Astrocyte of the cerebellum (primary cell): Measurements from ENCODE around the gene ZFAND3.

Experiments used
- DNase-seq: peaks from one replicate; pipeline ENCODE4 v3.0.0-alpha.2; 2011; ENCODE audit warnings: low read depth
- H3K4me3 ChIP-seq: 2 replicates; pipeline ENCODE4 v1.5.1; 2011; ENCODE audit warnings: mild to moderate bottlenecking, low read depth, low read length, moderate library complexity
- CTCF ChIP-seq: IDR thresholded peaks from 2 replicates; pipeline ENCODE4 v1.5.1; 2012; ENCODE audit warnings: low read length, low read depth, moderate library complexity, mild to moderate bottlenecking; ENCODE audit errors: missing control alignments
- in situ Hi-C: cut with HindIII; loops from 2 replicates; pipeline ENCODE4 v1.10.0; 2017; ENCODE audit warnings: low sequenced_read_pairs

ZFAND3 gene

GRCh38 chr6:38161754-38162492 lies 342.4 kb downstream of the ZFAND3 start:
- TF ChIP-seq CTCF, result no peak
- no peak overlapping the region for H3K4me3 ChIP-seq
- no peak for DNase-seq
- in situ Hi-C loops, result no loop called here

GRCh38 chr6:38162493-38163185 lies 343.1 kb downstream of the ZFAND3 start:
- in situ Hi-C loops, result no loop called here
- DNase-seq, result no peak
- no peak overlapping the region for H3K4me3 ChIP-seq
- TF ChIP-seq CTCF, result no peak

DNA sequence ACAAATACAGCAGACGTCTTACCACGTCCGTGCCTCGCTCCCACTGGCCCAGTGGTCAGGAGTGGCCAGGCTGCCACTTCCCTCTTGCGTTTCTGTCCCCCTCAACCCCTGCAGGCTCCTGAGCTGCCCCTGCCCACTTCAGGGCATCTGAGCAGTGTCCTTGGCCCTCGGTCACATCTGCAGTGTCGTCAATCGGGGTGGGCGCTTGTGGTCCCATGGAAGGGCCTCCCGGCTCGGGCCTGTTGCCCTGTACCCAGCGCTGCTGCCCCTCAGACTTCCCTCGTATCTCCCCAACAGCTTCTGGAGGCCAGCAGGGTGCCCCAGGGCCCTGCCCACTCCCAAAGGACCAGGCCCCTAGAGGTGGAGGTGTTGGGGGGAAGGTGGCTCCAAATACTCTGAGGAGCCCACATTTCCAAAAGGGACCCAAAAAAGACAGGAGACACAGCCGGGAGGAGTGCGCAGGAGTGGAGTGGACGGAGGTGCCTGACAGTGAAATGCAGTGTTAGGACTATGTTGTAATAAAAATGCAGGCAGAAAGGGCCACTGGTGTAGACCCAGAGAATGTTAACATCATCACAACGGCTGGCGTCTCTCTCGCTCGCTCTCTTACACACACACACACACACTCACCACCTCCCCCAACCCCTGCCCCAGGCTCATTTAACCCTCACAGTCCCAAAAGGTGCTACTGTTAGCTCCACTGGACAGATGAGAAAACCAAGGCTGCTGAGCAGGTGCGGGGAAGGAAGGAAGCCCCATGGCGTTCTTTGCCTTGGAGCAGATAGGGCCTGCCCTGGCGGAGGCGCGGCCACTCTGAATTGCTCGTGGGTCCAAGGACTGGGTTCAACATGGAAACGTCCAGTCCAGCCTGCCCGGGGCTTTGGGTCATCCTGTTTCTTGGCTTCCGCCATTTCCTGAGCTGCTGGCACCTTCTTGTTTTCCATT lies 343.9 kb downstream of the ZFAND3 start:
- DNase-seq, result no peak
- TF ChIP-seq CTCF, result no peak
- no peak overlapping the region for H3K4me3 ChIP-seq
- in situ Hi-C loops, result no loop called here

- DNase-seq, result no peak
- TF ChIP-seq CTCF, result no peak
- H3K4me3 ChIP-seq, result no peak overlapping the region
- in situ Hi-C loops, result no loop called here
Measured at GRCh38 chr6:38164131-38164481, 344.6 kb downstream of the ZFAND3 start.

DNA sequence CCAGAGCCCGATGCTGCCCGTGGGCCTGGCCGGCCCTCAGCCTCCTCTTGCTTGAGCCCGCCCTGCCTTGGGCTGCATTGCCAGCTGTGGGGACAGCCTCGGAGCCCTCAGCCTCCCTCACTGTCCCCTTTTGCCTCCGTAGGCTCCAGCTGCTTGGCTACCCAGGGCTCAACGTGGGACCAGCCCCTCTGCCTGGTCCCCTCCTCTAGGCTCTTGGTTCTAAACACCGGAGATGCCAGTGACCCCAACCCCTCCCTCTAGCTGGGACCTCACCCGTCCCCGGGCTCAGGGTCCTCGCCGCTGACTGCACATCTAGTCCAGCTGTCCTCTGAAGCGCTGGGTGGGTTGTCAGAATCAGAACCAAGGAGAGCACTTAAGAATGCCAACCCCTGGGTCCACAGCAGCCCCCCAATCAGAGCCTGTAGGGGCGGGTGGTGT lies 345.2 kb downstream of the ZFAND3 start:
- in situ Hi-C loops, result no loop called here
- H3K4me3 ChIP-seq, result no peak overlapping the region
- TF ChIP-seq CTCF, result no peak
- no peak for DNase-seq
